NCI-H82 (cell line): ENCODE results near the gene CENPB.
A peak's percentile ranks its signal among the peaks of the same experiment; 100 is the strongest.

Source experiments
- DNase-seq: peaks from one replicate; lab custom pipeline; 2025; lab: John Stamatoyannopoulos, UW

CENPB gene

DNA sequence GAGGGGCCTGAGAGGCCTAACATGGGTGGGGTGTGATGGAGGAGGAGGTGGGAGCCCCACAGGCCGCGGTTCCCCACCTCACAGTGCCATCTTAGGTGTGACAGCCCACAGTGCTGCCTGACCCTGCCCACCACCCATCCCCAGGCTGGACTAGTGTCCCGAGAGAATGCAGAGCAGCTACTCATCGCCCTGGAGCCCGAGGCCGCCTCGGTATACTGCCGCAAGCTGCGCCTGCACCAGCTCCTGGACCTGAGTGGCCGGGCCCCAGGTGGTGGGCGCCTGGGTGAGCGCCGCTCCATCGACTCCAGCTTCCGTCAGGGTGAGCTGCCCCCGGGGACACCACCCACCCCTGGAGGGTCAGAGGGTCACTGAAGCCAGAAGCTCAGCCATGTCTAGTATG is 38.5 kb downstream of the CENPB start:
- no peak for DNase-seq

GRCh38 chr20:3747471-3747870 is 39.1 kb downstream of the CENPB start:
- no peak for DNase-seq

DNA sequence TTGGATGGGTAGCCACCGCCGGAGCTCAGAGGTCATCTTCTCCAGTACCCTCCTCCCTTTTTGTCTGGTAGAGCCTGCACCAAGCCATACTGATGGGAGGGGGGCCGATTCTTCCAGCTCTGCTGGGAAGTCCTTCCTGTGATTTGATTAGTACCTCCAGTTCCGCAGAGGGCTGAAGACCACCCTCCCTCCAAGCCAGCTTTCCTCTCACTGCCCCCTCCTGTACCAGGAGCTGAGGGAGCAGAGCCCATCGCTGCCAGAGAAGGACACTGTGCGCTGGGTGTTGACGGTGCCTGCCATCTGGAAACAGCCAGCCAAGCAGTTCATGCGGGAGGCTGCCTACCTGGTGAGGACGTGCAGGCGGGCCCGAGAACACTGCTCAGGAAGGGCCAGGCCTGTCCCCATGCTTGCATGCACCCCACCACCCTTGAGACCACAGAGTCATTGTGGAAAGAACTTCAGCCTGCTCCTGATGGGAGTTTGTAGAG is 40.8 kb downstream of the CENPB start:
- DNase-seq, result no peak

DNA sequence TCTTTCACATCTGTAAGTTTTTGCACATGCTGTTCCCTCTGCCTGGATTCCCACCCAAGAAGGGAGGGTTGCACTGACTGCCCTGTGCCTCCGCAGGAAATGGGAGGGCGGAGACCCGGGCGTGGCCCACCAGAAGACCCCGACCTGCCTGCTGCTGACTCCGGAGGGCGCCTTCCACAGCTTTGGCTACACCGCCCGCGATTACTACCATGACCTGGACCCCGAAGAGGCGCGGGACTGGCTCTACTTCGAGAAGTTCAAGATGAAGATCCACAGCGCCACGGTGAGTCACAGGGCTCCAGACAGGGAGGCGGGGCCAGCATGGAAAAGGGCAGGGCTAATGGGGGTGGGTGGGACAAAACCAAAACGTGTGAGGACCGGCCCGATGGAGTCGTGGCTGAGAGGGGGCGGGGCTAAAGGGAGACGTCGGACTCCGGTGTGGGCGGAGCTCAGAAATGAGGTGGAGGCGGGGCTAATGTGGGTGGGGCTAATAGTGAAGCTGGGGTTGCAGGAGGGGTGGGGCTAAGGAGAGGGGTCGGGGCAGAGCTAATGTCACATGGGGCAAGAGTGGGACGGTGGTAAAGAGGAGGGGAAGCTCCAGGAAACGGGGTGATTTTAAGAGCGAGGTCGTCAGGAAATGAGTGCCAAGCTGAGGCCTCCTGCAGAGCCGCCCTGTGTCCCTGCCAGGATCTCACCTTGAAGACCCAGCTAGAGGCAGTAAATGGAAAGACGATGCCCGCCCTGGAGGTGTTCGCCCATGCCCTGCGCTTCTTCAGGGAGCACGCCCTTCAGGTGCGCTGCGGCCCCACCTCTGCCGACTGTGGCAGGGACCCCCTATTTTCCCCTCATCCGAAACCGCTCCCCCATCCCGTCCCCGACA is 41.5 kb downstream of the CENPB start:
- DNase-seq, result peak; percentile 85

- no peak for DNase-seq
Observed at GRCh38 chr20:3744037-3744436, 42.5 kb downstream of the CENPB start.

GRCh38 chr20:3743251-3743650 is 43.3 kb downstream of the CENPB start:
- DNase-seq, result no peak

DNA sequence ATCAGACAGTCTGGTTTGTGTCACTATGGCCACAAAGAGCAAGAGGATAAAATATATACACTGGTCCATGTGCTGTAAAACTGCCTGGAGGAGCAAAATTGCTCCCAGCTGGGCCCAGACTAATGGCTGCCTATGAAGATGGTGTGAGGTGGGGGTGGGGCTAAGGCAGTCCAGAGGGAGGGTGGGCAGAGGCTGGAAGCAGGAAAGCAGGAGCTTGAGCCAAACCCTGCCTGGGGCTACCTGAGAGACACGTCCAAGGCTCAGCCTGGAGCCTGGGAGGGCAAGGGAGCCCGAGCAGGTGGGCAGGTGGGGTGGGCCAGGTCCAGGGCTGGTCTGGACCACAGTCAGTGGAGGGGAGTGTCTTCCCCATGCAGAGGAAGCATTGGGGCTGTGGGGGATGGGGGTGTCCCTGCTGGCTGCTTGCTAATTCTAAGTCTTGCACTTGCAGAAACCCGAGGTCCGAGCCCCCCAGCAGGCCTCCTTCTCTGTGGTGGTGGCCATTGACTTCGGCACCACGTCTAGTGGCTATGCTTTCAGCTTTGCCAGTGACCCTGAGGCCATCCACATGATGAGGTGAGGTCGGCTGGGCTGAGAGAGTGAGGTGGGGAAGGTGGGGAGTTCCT is 44.6 kb downstream of the CENPB start:
- no peak for DNase-seq

DNA sequence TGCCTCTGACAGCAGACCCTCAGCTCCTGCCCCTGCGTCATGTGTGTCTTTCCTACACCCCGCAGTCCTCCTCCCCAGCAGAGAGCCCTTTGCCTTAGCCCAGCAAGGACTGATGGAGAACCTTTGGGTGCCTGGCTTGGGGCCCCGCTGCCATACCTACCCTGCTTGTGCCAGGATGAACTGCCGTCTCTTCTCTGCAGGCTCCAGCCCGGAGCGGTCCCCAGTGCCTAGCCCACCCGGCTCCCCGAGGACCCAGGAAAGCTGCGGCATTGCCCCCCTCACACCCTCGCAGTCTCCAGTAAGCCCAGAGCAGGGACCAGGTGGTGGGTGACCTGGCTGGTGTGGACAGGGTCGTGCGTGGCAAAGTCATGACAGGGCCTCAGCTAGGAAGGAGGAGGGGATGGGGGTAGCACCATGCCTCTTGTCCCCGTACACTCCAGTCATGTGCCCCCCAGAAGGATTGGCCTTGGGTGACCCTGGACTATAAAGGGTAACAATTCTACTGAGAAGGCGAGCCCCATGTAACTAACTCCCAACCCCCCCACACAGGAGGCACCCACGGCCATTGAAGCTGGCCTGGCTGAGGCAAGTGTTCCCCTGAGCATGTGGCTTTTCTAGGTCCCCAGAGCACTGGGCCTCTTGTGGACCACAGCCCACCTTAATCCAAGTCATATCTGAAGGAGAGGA is 45.8 kb downstream of the CENPB start:
- no peak for DNase-seq

GRCh38 chr20:3739926-3740451 is 46.6 kb downstream of the CENPB start:
- no peak for DNase-seq

- no peak for DNase-seq
Observed at GRCh38 chr20:3739054-3739925, 47.2 kb downstream of the CENPB start.

- no peak for DNase-seq
Observed at GRCh38 chr20:3738111-3739053, 48.2 kb downstream of the CENPB start.

DNA sequence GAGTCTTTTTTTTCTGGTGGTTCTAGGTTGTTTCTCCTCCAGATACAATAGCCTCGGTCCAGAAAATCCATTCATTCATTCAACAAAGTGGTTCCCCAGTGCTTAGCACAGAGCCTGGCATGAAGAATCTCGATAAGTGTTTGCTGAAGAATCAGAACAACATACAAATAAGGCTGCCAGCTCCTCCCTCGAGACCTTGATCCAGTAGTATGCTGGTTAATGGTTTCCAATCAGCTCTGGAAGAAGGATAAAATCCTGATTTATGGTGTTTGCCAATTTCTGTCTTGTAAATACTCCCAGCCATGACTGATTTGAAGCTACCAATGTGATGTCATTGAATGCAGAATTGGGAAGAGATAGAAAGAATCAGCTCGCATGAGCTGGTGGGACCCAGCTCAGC is 50.8 kb downstream of the CENPB start:
- no peak for DNase-seq

DNA sequence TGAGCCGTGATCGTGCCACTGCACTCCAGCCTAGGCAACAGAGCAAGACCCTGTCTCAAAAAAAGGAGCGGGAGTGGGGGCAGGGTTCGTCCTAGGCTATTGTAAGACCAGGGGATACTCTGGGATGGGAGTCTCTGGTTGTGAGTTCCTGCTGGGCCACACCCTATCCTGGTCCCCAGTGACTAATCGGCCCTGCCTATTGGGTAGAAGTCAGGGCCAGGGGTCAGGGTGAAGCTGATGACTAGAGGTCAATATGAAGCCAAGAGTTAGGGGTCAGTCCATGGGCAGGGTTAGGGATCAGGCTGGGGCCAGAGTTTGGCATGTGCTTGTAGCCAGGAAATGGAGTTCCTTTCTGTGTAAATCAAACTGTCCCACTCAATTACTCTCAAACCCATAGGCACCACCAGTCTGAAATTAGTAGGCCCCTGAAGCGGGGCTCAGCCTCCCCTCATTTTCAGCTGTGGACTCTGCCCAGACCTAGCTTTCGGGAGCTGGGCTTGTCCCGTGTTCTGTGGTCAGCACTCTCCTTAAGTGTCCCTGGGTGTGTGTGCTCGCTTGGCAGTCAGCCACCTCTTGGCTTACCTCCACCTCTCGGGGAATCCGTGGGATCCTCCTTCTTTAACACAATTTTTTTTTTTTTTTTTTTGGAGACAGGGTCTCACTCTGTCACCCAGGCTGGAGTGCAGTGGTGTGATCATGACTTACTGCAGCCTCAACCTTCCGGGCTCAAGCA is 52.3 kb downstream of the CENPB start:
- DNase-seq, result no peak
